GM12875 (cell line): Measurements from ENCODE around the gene FTCDNL1.

Experiments
- H3K4me3 ChIP-seq: one replicate; pipeline ENCODE4 v1.5.1; 2011; ENCODE audit warnings: low read depth, low read length, control low read depth
- TF ChIP-seq, protein P1 (sequence below): IDR thresholded peaks from 2 replicates; pipeline ENCODE4 v1.5.1; 2011; ENCODE audit warnings: low read depth, mild to moderate bottlenecking, control low read depth, inconsistent platforms, low read length, moderate library complexity, borderline replicate concordance; ENCODE audit not compliant: insufficient read depth

The FTCDNL1 gene

DNA sequence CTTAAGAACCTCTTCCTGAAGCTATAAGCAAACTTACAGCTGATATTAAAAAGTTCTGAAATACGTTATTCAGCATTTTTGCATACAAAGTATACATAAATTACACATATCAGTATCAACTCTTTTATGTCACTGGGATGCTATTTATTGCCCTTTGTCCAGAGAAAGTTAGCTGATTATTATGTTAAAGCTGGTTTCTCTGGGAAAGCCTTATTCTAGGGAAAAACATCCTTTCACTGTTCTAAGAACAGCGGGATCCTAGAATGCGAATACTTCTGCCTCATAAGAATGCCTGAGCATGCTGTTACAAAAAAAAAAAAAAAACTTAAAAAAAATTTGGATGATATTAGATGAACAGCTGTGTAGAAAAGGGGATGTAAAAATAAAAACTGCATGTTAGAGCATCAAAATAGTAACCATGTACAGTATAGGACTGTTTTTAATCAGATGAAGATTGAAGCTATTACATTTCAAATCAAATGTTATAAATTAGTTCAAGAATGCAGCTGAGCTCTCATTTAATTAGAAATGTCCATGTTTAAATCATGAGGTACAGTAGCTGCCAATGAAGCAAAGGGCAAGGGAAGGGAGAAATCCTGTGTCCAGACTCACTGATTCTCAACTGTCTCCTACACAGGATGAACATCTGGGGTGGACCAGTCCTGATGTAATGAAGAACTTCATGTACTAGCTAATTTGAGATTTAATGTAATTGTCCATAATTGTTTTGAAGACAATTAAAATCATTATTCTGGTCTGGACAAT, 8.2 kb downstream of the FTCDNL1 start:
- TF ChIP-seq, protein P1, sequence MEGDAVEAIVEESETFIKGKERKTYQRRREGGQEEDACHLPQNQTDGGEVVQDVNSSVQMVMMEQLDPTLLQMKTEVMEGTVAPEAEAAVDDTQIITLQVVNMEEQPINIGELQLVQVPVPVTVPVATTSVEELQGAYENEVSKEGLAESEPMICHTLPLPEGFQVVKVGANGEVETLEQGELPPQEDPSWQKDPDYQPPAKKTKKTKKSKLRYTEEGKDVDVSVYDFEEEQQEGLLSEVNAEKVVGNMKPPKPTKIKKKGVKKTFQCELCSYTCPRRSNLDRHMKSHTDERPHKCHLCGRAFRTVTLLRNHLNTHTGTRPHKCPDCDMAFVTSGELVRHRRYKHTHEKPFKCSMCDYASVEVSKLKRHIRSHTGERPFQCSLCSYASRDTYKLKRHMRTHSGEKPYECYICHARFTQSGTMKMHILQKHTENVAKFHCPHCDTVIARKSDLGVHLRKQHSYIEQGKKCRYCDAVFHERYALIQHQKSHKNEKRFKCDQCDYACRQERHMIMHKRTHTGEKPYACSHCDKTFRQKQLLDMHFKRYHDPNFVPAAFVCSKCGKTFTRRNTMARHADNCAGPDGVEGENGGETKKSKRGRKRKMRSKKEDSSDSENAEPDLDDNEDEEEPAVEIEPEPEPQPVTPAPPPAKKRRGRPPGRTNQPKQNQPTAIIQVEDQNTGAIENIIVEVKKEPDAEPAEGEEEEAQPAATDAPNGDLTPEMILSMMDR: no peak
- no peak overlapping the region for H3K4me3 ChIP-seq

DNA sequence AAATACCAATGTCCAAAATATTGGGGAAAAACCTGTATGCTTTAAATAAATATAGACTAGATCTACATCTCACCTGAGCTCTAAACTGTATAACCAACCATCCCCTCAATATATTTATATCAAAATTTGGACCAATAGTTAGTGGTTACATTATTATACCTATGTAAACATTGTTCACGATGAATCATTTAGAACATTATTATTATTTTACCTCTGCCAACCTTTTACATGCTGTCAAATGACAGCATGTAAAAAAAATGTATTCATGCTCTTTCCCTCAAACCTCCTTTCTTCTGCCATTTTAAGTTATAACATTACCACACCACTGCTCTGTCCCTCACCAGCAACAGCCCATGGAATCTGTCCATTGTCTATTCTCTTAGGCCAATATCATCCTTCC, 9.6 kb downstream of the FTCDNL1 start:
- TF ChIP-seq, protein P1: no peak
- H3K4me3 ChIP-seq: no peak overlapping the region

DNA sequence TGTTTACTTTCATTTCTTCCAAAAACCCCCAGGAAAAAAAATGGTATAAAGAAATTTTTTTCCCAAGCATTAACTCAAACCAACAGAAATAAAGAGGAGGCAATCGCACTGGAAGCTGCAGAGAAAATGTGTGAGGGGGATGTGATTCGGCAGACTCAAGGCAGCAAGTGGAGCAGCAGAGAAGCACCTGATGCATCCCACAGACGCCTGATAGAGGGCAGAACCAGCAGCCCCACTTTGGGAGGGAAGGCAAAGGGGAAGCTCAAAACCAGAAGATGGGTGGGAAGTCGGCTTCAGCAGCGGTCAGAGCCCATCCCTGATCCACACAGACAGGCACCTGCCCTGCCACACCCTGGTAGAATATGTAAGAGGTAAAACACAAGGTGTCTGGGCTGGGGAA, 12.6 kb downstream of the FTCDNL1 start:
- TF ChIP-seq, protein P1: no peak
- no peak overlapping the region for H3K4me3 ChIP-seq

DNA sequence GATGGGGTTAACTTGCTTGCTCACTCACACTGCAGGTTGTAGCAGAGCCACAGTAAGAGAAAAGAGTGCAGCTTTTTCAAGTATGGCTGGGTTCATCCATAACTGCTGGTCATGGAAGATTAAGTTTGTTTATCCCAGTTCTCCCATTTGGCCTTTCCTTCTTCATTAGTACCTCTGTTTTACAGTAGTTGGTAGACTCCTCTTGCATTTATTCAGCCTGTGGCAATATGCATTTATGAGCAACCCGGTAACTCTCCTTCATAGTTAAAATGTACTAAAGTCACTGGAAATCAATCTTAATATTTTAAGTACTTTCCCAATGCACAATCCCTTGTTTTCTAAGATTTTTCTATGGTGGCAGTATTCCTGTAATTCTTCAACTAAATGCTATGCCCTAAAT, 14.0 kb downstream of the FTCDNL1 start:
- no peak overlapping the region for H3K4me3 ChIP-seq
- TF ChIP-seq, protein P1: no peak

DNA sequence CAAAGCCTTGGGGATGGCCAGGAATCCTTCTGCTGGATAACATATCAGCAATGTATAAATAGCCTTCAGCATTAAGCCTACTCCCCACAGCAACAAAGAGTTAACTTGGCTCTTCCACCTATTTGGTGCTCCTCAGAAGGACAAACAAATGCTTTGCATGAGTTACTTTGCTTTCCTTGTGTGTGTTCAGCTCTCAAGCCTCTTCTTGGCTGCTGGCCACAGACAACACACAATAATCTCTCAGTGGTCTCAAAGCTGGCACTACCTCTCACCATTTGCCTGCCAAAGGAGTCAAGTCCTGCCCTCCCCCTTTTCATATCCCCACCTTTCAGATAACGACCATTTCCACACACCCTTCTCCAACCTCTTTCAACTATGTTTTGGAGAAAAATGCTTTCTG, 17.5 kb downstream of the FTCDNL1 start:
- TF ChIP-seq, protein P1: no peak
- no peak overlapping the region for H3K4me3 ChIP-seq

DNA sequence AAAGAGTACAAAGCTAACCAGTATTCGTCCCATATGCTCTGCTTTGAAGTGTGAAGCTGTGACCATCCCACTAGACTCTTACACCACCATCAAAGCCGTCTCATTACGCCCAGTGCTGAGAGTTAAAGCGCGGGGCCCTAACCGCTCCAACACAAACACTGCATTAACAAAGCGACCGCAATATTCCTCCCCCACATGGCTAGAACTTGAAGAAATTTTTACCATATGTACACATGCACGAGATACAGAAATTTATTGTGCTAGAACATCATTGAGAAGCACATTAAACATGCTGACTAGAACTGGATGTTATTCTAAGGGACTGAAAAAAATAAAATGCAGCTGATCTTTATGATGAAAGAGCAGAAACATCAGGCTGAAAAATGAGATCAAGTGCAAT, 20.5 kb downstream of the FTCDNL1 start:
- H3K4me3 ChIP-seq: no peak overlapping the region
- TF ChIP-seq, protein P1: no peak

DNA sequence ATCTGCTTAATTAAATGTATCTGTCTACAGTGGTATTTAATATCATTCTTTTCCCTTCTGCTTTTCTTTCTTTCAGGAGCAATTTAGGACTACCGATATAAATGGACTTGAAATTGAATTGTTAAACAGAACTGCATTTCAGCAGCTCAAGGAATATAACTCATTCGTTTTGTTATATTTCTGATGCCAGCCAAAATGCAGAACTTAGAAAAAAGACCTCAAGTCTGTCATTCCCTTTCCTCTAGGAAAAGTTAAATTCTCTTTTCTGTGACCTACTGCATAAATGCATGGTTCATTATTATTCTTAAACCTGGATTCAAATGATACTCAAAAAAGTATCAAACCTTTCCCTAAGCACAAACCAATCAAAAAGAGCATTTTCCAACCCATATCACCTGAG, 21.4 kb downstream of the FTCDNL1 start:
- no peak overlapping the region for H3K4me3 ChIP-seq
- TF ChIP-seq, protein P1: no peak
